Astrocyte of the cerebellum (primary cell): ENCODE results near the gene NDUFS7.

Experiments
- DNase-seq: peaks from one replicate; pipeline ENCODE4 v3.0.0-alpha.2; 2011; ENCODE audit warnings: low read depth
- H3K4me3 ChIP-seq: 2 replicates; pipeline ENCODE4 v1.5.1; 2011; ENCODE audit warnings: mild to moderate bottlenecking, low read depth, low read length, moderate library complexity
- CTCF ChIP-seq: IDR thresholded peaks from 2 replicates; pipeline ENCODE4 v1.5.1; 2012; ENCODE audit warnings: low read length, low read depth, moderate library complexity, mild to moderate bottlenecking; ENCODE audit errors: missing control alignments
- in situ Hi-C: cut with HindIII; loops from 2 replicates; pipeline ENCODE4 v1.10.0; 2017; ENCODE audit warnings: low sequenced_read_pairs

NDUFS7 gene

GRCh38 chr19:1360126-1360817 lies 23.4 kb upstream of the NDUFS7 start:
- DNase-seq = no peak
- in situ Hi-C loops = no loop called here
- peak overlapping the region; percentile 38 for H3K4me3 ChIP-seq
- TF ChIP-seq CTCF = no peak

- no peak for TF ChIP-seq CTCF
- DNase-seq = peak; percentile 70
- peak overlapping the region; percentile 38 for H3K4me3 ChIP-seq
- in situ Hi-C loops = no loop called here
These were observed 22.8 kb upstream of the NDUFS7 start for GRCh38 chr19:1360818-1361461.

GRCh38 chr19:1361601-1362386 lies 21.9 kb upstream of the NDUFS7 start:
- peak overlapping the region; percentile 38 for H3K4me3 ChIP-seq
- in situ Hi-C loops = no loop called here
- no peak for TF ChIP-seq CTCF
- DNase-seq = peak; percentile 82

- in situ Hi-C loops = no loop called here
These were observed 21.1 kb upstream of the NDUFS7 start for GRCh38 chr19:1362387-1363257.

GRCh38 chr19:1363599-1363998 lies 20.1 kb upstream of the NDUFS7 start:
- no peak for DNase-seq
- in situ Hi-C loops = no loop called here
- H3K4me3 ChIP-seq = no peak overlapping the region
- no peak for TF ChIP-seq CTCF

More at GRCh38 chr19:1362387-1363257, 21.1 kb upstream of the NDUFS7 start:
- DNase-seq = no peak
- H3K4me3 ChIP-seq = no peak overlapping the region
- no peak for TF ChIP-seq CTCF
